Measurements from ENCODE around the gene EPS15. TPM values are rescaled to one million over a fixed set of nuclear protein-coding genes. Genes with fewer than 3 reads are reported as not detected.
"Not testable (repeated sequence)": the region's sequence is repeated elsewhere in the genome, so short reads cannot be mapped to it uniquely, and the experiment has no call there.

The EPS15 gene
- total and polyA plus RNA-seq, 8 donors, result 13.3 to 139 (median 46.8) TPM

- DNase-seq, result peak in 1 of 2 donors; percentile 38
- Histone ChIP-seq H3K27ac (peak overlapping the region in 2 of 5 donors; percentile 31 to 41), H3K9me3 (no peaks in the 10 kb centered on the region), H3K4me3 (no peak overlapping the region), H3K27me3 (no peaks in the 10 kb centered on the region), H3K36me3 (no peaks in the 10 kb centered on the region), H3K4me1 (peaks cover 19 to 92% (median 54%) of the 10 kb centered on the region in 4 donors)
- 50 to 67% (median 59%) methylated on average over 2 of the region's 2 CpGs for WGBS, 5 donors
- intact Hi-C loops (cut with DNase I; ENCODE audit: low total_unique reads), result no loop called here
- no peak for TF ChIP-seq CTCF (IDR thresholded peaks at IDR 0.05)
- no peak for TF ChIP-seq POLR2A (IDR thresholded peaks at IDR 0.05)
- TF ChIP-seq POLR2AphosphoS5 (IDR thresholded peaks at IDR 0.05), result no peak
- no peak for TF ChIP-seq EP300 (IDR thresholded peaks at IDR 0.05)
Observed at GRCh38 chr1:51509773-51510172, 9.3 kb downstream of the EPS15 start.

DNA sequence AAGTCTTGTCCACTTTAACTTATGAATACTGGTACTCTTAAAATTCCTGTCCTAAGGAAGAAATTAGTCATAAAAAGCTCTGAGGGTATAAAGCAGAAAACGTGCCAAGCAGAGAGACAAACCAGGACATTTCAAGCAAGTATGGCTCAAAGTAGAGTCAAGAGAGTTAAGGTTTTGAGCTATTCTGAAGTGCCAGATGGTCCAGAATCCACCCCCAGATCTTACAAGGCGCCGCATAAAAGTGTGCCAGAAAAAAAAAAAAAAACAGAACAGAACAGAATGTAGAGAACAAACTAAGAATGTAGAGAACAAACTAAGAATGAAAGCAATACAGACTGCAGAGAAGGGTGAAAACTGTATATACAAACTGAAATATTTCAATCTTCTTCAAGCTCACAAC lies 12.5 kb downstream of the EPS15 start:
- intact Hi-C loops (cut with DNase I; ENCODE audit: low total_unique reads), result no loop called here
- Histone ChIP-seq H3K4me3 (no peak overlapping the region), H3K27ac (peak overlapping the region in 3 of 5 donors; percentile 13 to 35 (median 30))

DNA sequence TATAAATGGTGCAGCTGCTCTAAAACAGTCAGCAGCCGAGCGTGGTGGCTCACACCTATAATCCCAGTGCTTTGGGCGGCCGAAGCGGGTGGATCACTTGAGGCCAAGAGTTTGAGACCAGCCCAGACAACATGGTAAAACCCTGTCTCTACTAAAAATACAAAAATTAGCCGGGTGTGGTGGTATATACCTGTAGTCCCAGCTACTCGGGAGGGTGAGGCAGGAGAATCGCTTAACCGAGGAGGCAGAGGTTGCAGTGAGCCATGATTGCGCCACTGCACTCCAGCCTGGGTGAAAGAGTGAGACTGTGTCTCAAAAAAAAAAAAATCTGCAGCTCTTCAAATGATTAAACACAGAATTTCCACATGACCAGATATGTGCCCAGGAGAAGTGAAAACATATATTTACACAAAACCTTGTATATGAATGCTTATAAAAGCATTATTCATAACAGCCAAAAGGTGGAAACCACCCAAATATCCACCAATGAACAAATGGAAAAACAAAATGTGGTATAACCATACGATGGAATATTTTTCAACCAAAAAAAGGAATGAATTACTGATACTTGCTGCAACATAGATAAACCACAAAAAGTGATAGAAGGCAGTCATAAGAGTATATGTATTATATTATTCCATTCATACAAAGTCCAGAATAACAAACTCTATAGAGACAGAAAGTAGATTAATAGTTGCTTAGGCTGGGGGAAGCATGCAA lies 14.1 kb downstream of the EPS15 start:
- Histone ChIP-seq H3K4me1 (peaks cover 7 to 49% (median 29%) of the 10 kb centered on the region in 4 donors), H3K27ac (no peak overlapping the region), H3K27me3 (no peaks in the 10 kb centered on the region), H3K36me3 (peaks cover 0 to 16% (median 12%) of the 10 kb centered on the region in 4 donors), H3K9me3 (no peaks in the 10 kb centered on the region), H3K4me3 (no peak overlapping the region)
- no peak for DNase-seq
- WGBS, 5 donors, result 84 to 94% (median 89%) methylated on average over 11 of the region's 11 CpGs
- intact Hi-C loops (cut with DNase I; ENCODE audit: low total_unique reads), result no loop called here
- TF ChIP-seq CTCF (IDR thresholded peaks at IDR 0.05) (no peak), POLR2AphosphoS5 (IDR thresholded peaks at IDR 0.05) (no peak), EP300 (IDR thresholded peaks at IDR 0.05) (no peak), POLR2A (IDR thresholded peaks at IDR 0.05) (no peak)

More for the DNA sequence above, 12.5 kb downstream of the EPS15 start:
- no peaks in the 10 kb centered on the region for H3K27me3 ChIP-seq
- WGBS, 5 donors, result 12 to 29% (median 21%) methylated on average over 3 of the region's 3 CpGs
- DNase-seq, result peak in 1 of 2 donors; percentile 76
- peaks cover 0 to 16% (median 12%) of the 10 kb centered on the region in 4 donors for H3K36me3 ChIP-seq
- H3K9me3 ChIP-seq, result no peaks in the 10 kb centered on the region
- peaks cover 7 to 59% (median 36%) of the 10 kb centered on the region in 4 donors for H3K4me1 ChIP-seq
- no peak for TF ChIP-seq CTCF (IDR thresholded peaks at IDR 0.05)
- TF ChIP-seq POLR2A (IDR thresholded peaks at IDR 0.05), result no peak
- TF ChIP-seq EP300 (IDR thresholded peaks at IDR 0.05), result no peak
- peak in 1 of 3 donors; percentile 7 for TF ChIP-seq POLR2AphosphoS5 (IDR thresholded peaks at IDR 0.05)

GRCh38 chr1:51501218-51501630 lies 17.8 kb downstream of the EPS15 start:
- peaks cover 0 to 29% (median 8%) of the 10 kb centered on the region in 4 donors for H3K4me1 ChIP-seq
- H3K27me3 ChIP-seq; DNase-seq; H3K9me3 ChIP-seq; H3K4me3 ChIP-seq; intact Hi-C loops (cut with DNase I; ENCODE audit: low total_unique reads): not testable (repeated sequence)
- H3K36me3 ChIP-seq, result peaks cover 0 to 16% (median 12%) of the 10 kb centered on the region in 4 donors
- peak overlapping the region in 1 of 5 donors; percentile 24 for H3K27ac ChIP-seq
- 78 to 90% (median 88%) methylated on average over 8 of the region's 8 CpGs for WGBS, 5 donors

- Histone ChIP-seq H3K4me3 (no peak overlapping the region), H3K27ac (no peak overlapping the region), H3K27me3 (no peaks in the 10 kb centered on the region), H3K36me3 (peaks cover 0 to 16% (median 12%) of the 10 kb centered on the region in 4 donors), H3K4me1 (peaks cover 2 to 32% (median 10%) of the 10 kb centered on the region in 4 donors), H3K9me3 (no peaks in the 10 kb centered on the region)
- no peak for DNase-seq
- TF ChIP-seq EP300 (IDR thresholded peaks at IDR 0.05) (no peak), POLR2AphosphoS5 (IDR thresholded peaks at IDR 0.05) (no peak), CTCF (IDR thresholded peaks at IDR 0.05) (no peak), POLR2A (IDR thresholded peaks at IDR 0.05) (no peak)
- WGBS, 5 donors, result 93 to 96% (median 96%) methylated on average over 2 of the region's 2 CpGs
- intact Hi-C loops (cut with DNase I; ENCODE audit: low total_unique reads), result no loop called here
Observed at GRCh38 chr1:51499694-51500093, 19.4 kb downstream of the EPS15 start.

Data from stomach (tissue), 9 donors.